ENCODE measurements around the gene MPRIP.
A peak's percentile ranks its signal among the peaks of the same experiment; 100 is the strongest.
"Not testable (repeated sequence)": the region's sequence is repeated elsewhere in the genome, so short reads cannot be mapped to it uniquely, and the experiment has no call there.

The MPRIP gene

GRCh38 chr17:17130077-17130844, 88.0 kb downstream of the MPRIP start:
- DNase-seq = no peak

GRCh38 chr17:17131839-17132238, 89.6 kb downstream of the MPRIP start:
- no peak for DNase-seq

GRCh38 chr17:17132746-17133145, 90.5 kb downstream of the MPRIP start:
- DNase-seq = no peak

GRCh38 chr17:17134051-17134956, 92.0 kb downstream of the MPRIP start:
- DNase-seq = no peak

GRCh38 chr17:17134957-17135333, 92.7 kb downstream of the MPRIP start:
- no peak for DNase-seq

- DNase-seq = not testable (repeated sequence)
Observed at GRCh38 chr17:17136221-17136620, 94.0 kb downstream of the MPRIP start.

- no peak for DNase-seq
Observed at GRCh38 chr17:17137731-17138585, 95.7 kb downstream of the MPRIP start.

DNA sequence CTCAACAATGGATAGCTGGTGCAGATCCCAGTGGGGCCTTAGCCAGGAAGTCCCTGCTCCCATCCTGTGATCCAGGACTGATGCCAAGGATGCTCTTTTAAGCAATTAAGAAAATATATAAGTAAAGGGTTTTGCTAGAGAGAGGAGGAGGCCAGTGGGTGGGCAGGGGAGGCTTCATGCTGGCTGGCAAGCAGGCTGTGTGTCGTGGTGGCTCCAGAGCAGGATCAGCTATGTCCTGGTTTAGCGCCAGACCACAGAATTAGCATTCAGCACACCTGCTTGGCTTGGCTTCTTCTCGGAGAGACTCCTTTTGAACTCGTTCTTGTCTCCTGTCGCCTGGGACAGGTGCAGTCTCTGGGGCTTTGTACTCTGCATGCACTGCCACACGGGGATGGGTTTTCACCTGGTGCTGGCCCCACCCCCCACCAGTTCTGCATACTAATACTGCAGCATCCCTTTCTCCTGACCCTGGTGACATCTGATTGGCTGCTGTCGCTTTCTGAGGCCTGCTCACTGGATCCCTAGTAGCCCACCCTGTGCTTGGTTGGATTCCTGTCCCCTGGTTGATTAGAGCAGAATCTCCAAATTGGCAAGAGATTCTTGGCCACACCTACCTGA, 97.8 kb downstream of the MPRIP start:
- no peak for DNase-seq

DNA sequence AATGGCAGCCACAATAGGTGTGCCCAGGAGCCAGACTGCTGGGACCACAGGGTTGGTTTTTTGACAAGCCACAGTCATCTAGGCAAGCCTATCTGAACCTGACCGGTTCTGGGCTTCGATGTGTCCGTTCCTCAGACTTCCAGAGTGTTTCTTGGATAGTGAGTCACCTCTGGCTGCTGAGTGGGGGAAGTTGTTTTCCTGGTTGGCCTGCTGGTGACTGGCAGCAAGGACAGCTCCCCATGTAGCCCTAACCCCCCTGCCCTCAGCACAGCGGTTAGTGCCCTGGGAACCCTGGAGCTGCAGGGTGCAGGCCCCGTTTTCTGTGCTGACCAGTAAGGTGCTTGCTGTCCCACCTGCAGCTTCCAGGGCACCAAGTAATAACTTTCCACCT, 98.3 kb downstream of the MPRIP start:
- DNase-seq = no peak

- no peak for DNase-seq
Observed at GRCh38 chr17:17141279-17141678, 99.0 kb downstream of the MPRIP start.

DNA sequence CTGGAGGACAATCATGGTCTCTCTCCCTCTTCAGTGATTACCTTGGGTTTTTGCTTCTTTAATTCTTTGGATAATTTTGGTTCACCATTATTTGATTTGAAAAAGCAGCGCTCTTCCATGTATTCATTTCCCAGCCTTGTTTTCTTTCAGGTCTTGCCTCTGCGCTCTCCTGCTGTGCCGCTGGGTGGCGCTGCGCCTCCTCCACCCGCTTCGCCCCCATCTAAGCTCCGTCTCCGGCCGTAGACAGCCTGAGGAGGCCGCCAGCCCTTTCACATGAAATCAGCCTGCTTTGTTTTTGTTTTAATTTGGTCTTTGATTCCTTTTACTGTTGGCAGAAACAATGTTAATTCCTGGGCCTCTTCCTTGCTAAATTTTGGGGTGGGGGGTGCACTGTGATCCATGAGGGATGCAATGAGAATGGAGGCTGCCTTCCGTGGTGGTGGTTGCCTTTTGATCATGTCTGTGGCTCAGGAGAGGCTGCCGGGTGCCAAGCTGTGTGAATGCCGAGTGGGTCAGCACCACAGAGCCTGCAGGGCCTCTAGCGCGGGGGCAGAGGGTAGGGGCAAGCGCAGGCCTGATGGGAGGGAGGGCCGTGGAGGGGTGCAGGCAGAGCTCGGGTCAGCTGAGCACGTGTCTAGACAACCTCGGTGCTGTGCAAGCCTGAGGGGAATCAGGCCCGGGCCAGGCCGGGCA, 99.7 kb downstream of the MPRIP start:
- DNase-seq = peak; percentile 58

DNA sequence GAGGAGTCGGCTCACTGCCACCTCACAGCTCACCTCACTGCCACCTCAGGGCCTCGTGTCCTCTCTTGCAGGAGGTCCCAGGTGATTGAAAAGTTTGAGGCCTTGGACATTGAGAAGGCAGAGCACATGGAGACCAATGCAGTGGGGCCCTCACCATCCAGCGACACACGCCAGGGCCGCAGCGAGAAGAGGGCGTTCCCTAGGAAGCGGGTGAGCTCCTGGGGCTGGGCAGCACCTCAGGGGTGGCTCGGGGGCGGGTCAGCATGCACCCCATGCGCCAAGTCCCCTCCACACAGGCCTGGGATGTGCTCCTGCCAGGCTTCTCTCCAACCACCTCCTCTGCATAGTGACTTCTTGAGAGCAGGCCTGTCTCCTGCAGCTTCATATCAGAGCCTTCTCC, 100.3 kb downstream of the MPRIP start:
- DNase-seq = no peak

DNA sequence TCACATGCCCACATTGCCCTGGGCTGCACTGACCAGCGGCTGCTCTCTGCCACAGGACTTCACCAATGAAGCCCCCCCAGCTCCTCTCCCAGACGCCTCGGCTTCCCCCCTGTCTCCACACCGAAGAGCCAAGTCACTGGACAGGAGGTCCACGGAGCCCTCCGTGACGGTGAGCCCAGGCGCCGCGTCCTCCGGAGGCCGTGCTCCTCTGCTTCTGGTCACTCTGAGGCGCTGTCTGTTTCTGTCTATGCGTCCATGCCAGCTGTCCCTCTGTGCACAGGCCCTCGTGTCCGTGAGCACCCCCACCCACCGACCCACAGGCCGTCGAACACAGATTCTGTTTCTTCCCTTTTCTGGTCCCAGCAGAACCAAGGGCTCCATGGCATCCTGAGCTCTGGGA, 101.2 kb downstream of the MPRIP start:
- no peak for DNase-seq

GRCh38 chr17:17144061-17144460, 101.8 kb downstream of the MPRIP start:
- DNase-seq = no peak

DNA sequence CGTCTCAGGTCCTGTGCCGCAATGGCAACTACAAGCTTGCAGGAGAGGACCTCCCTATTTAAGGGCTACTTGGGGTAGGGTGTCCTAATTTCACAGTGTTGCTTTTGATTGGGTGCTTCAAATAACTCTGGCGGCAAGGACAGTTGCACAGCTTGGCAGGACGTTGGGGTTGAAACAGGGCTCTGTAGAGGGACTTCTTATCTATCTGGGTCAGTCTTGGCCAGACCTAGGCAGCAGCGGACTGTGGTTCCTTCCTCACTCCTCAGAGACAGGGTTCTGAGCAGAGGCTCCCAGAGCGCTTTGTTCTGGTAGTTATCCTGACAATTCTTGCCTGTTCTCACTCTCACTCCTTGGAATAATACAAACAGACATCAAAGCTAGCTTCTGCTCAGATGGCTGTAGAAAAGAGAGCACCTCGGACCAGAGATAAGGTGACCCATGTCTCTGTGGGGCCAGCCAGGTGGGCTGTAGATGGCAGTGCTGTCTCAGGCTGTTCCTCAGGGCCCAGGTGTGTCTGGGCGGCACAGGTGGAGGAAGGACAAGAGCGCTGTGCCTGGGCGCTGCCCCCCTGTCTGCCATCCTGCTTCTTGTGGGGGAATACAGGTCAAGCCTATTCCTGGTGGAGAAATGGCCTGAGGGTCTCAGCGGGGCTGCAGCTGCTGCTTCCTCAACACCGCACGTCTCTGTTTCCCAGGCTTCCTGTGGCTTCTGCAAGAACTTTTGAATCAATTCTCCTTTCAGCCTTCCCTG, 102.8 kb downstream of the MPRIP start:
- no peak for DNase-seq

GRCh38 chr17:17146786-17147406, 104.6 kb downstream of the MPRIP start:
- DNase-seq = peak; percentile 41

DNA sequence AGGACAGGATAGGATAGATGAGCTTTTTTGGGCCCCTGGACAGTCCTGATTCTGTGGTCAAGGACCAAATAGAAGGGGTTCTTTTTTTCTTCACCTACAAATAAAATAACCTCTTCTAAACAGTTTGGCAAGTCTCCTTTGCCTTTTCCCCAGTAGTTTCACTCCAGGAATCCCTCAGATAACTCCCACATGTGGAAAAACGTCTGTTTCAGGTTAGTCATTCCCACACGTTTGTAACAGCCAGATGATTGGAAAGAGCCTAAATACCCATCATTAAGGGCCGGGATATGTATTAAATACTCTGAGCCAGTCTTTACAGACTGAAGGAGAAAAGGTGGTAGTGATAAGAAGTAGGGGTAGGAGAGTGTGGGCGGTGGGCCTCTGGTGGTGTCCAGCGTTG, 105.6 kb downstream of the MPRIP start:
- DNase-seq = no peak

GRCh38 chr17:17149520-17150447, 107.5 kb downstream of the MPRIP start:
- no peak for DNase-seq

- DNase-seq = no peak
Observed at GRCh38 chr17:17150448-17150800, 108.2 kb downstream of the MPRIP start.

- DNase-seq = no peak
Observed at GRCh38 chr17:17151055-17151454, 108.8 kb downstream of the MPRIP start.
